Esophagus muscularis mucosa (tissue), 4 donors: ENCODE measurements around the gene RAB7B. TPM values are rescaled to one million over a fixed set of nuclear protein-coding genes. Genes with fewer than 3 reads are reported as not detected.

Source experiments
- DNase-seq: peaks from one replicate; pipeline ENCODE4 v3.0.0-alpha.2; 2017; ENCODE audit errors: extremely low spot score
- H3K27ac ChIP-seq, 4 donors: fragments of 200-600 bp; sonication (generic); replicated peaks in 1 of 4; 1 replicate in 3 of 4; 2 replicates in 1 of 4; pipeline ENCODE4 v1.5.1; 2016 to 2019; ENCODE audit warnings: mild to moderate bottlenecking in 1 of 4
- H3K27me3 ChIP-seq, 4 donors: fragments of 200-600 bp; sonication (generic); one replicate each; pipeline versions ENCODE4 v1.5.1 to v1.6.0; 2016 to 2019
- H3K36me3 ChIP-seq, 4 donors: fragments of 200-600 bp; sonication (generic); one replicate each; pipeline ENCODE4 v1.5.1; 2016 to 2019
- H3K4me1 ChIP-seq, 4 donors: fragments of 200-600 bp; sonication (generic); one replicate each; pipeline ENCODE4 v1.5.1; 2016 to 2019
- H3K4me3 ChIP-seq, 4 donors: fragments of 200-600 bp; sonication (generic); 1 replicate in 2 of 4; 2 replicates in 2 of 4; pipeline ENCODE4 v1.5.1; 2016 to 2019; ENCODE audit warnings: mild to moderate bottlenecking in 4 of 4, moderate library complexity in 1 of 4
- H3K9me3 ChIP-seq, 4 donors: fragments of 200-600 bp; sonication (generic); 1 replicate in 3 of 4; 2 replicates in 1 of 4; pipeline ENCODE4 v1.5.1; 2016 to 2019
- CTCF ChIP-seq, 3 experiments: fragments of 200-600 bp in 2 of 3; fragments of 450-650 bp in 1 of 3; sonication (generic) in 2 of 3; IDR thresholded peaks; one replicate each; pipeline ENCODE4 v1.5.1; 2017 to 2019; ENCODE audit warnings: antibody characterized with exemption in 3 of 3, mild to moderate bottlenecking in 2 of 3, moderate library complexity in 1 of 3
- EP300 ChIP-seq: sonication (generic); formaldehyde crosslinking; IDR thresholded peaks from one replicate; pipeline ENCODE4 v1.6.1; 2017; ENCODE audit warnings: antibody characterized with exemption
- POLR2A ChIP-seq: fragments of 450-650 bp; IDR thresholded peaks from one replicate; pipeline ENCODE4 v1.6.1; 2017; ENCODE audit warnings: antibody characterized with exemption, moderate library complexity, mild to moderate bottlenecking, low read depth
- POLR2AphosphoS5 ChIP-seq, 2 donors: sonication (generic); formaldehyde crosslinking; IDR thresholded peaks; one replicate each; pipeline ENCODE4 v1.6.1; 2017; ENCODE audit warnings: antibody characterized with exemption in 2 of 2
- WGBS: methylation state at CpG from one replicate; pipeline ENCODE4 v1.1.5; 2018; 5-methylcytosine and 5-hydroxymethylcytosine counted together
- intact Hi-C: fragments of 100-400 bp; cut with DNase I; formaldehyde crosslinking; loops from one replicate; pipeline ENCODE4 v1.15.1; 2023
- total RNA-seq, 4 donors: library from RNA; depleted of rRNA; stranded (reverse); fragments of >200 nt; gene quantifications; one replicate each; pipeline versions ENCODE4 v1.1.0 to v1.2.1, GENCODE V29; 2016

RAB7B gene
- total RNA-seq, 4 donors from 2014 or later = 0.32 to 2.5 (median 1.8) TPM

GRCh38 chr1:205961991-205962820 lies 41.0 kb downstream of the RAB7B start:
- H3K27ac ChIP-seq = no peak overlapping the region
- WGBS = 69% methylated on average over 9 of the region's 9 CpGs
- no peaks in the 10 kb centered on the region for H3K36me3 ChIP-seq
- H3K9me3 ChIP-seq = no peaks in the 10 kb centered on the region
- H3K4me3 ChIP-seq = no peak overlapping the region
- TF ChIP-seq POLR2A (no peak), CTCF (IDR thresholded peaks at IDR 0.05) (no peak), EP300 (no peak), POLR2AphosphoS5 (IDR thresholded peaks at IDR 0.05) (no peak)
- H3K27me3 ChIP-seq = peaks cover 0 to 15% (median 0%) of the 10 kb centered on the region in 4 donors
- DNase-seq = no peak
- peaks cover 3 to 15% (median 10%) of the 10 kb centered on the region in 4 donors for H3K4me1 ChIP-seq
- intact Hi-C loops = no loop called here

GRCh38 chr1:205961405-205961804 lies 41.8 kb downstream of the RAB7B start:
- TF ChIP-seq POLR2AphosphoS5 (IDR thresholded peaks at IDR 0.05) = no peak
- no peak for TF ChIP-seq POLR2A
- no peak for TF ChIP-seq CTCF (IDR thresholded peaks at IDR 0.05)
- TF ChIP-seq EP300 = no peak
- Histone ChIP-seq H3K27me3 (peaks cover 0 to 18% (median 0%) of the 10 kb centered on the region in 4 donors), H3K4me3 (no peak overlapping the region), H3K36me3 (no peaks in the 10 kb centered on the region), H3K9me3 (no peaks in the 10 kb centered on the region), H3K27ac (no peak overlapping the region), H3K4me1 (peaks cover 3 to 15% (median 10%) of the 10 kb centered on the region in 4 donors)
- intact Hi-C loops = no loop called here
- no peak for DNase-seq
- WGBS = 60% methylated on average over 2 of the region's 2 CpGs

GRCh38 chr1:205959789-205960188 lies 43.4 kb downstream of the RAB7B start:
- TF ChIP-seq POLR2A (no peak), POLR2AphosphoS5 (IDR thresholded peaks at IDR 0.05) (no peak), CTCF (IDR thresholded peaks at IDR 0.05) (no peak), EP300 (no peak)
- Histone ChIP-seq H3K27me3 (peaks cover 0 to 33% (median 0%) of the 10 kb centered on the region in 4 donors), H3K36me3 (no peaks in the 10 kb centered on the region), H3K27ac (no peak overlapping the region), H3K9me3 (no peaks in the 10 kb centered on the region), H3K4me1 (peaks cover 3 to 15% (median 10%) of the 10 kb centered on the region in 4 donors), H3K4me3 (no peak overlapping the region)
- intact Hi-C loops = no loop called here
- no peak for DNase-seq
- 85% methylated on average over 4 of the region's 4 CpGs for WGBS

GRCh38 chr1:205955499-205955898 lies 47.7 kb downstream of the RAB7B start:
- H3K4me3 ChIP-seq = no peak overlapping the region
- no peaks in the 10 kb centered on the region for H3K4me1 ChIP-seq
- intact Hi-C loops = no loop called here
- no peak overlapping the region for H3K27ac ChIP-seq
- no peak for TF ChIP-seq EP300
- no peak for TF ChIP-seq POLR2A
- TF ChIP-seq CTCF (IDR thresholded peaks at IDR 0.05) = no peak
- no peak for TF ChIP-seq POLR2AphosphoS5 (IDR thresholded peaks at IDR 0.05)
- DNase-seq = no peak
- no peaks in the 10 kb centered on the region for H3K9me3 ChIP-seq
- H3K36me3 ChIP-seq = no peaks in the 10 kb centered on the region
- peaks cover 0 to 36% (median 0%) of the 10 kb centered on the region in 4 donors for H3K27me3 ChIP-seq
- WGBS = 92% methylated on average over 1 of the region's 1 CpG
